ENCODE results near the gene PANX1.

DNA sequence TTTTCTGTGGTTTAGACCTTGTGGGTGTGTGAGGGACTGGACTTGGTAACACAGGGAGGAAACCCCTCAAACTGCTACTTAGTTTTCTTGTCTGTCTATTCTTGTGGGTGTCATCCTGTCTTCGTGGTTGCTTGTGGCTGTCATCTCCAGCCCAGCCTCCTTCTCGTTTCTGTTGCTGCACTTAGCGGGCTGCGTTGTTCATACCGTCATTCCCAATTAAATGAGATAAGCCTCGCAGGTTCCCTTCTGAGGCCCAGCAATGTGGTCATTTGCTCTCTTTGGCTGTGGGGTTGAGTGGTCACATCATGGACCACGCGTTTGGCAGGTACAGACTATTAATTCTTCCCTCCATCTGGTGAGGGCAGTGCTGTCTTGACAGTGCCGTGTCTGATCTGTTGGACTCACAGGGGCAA, 18.8 kb downstream of the PANX1 start:
- TF ChIP-seq CTCF (conservative IDR thresholded peaks at IDR 0.05; ENCODE audit: low read depth in 2 of 2) (no peak), POLR2AphosphoS5 (IDR thresholded peaks at IDR 0.05; ENCODE audit: low read depth) (no peak), EZH2 (IDR thresholded peaks at IDR 0.05; ENCODE audit: low read depth, unreplicated experiment) (no peak), EZH2phosphoT487 (IDR thresholded peaks at IDR 0.05; ENCODE audit: unreplicated experiment) (no peak), JUNB (IDR thresholded peaks at IDR 0.05; ENCODE audit: unreplicated experiment) (no peak), ZNF331 (CRISPR knock-in tag; IDR thresholded peaks at IDR 0.05; ENCODE audit: low read depth) (no peak)
- TF ChIP-seq, protein P1, sequence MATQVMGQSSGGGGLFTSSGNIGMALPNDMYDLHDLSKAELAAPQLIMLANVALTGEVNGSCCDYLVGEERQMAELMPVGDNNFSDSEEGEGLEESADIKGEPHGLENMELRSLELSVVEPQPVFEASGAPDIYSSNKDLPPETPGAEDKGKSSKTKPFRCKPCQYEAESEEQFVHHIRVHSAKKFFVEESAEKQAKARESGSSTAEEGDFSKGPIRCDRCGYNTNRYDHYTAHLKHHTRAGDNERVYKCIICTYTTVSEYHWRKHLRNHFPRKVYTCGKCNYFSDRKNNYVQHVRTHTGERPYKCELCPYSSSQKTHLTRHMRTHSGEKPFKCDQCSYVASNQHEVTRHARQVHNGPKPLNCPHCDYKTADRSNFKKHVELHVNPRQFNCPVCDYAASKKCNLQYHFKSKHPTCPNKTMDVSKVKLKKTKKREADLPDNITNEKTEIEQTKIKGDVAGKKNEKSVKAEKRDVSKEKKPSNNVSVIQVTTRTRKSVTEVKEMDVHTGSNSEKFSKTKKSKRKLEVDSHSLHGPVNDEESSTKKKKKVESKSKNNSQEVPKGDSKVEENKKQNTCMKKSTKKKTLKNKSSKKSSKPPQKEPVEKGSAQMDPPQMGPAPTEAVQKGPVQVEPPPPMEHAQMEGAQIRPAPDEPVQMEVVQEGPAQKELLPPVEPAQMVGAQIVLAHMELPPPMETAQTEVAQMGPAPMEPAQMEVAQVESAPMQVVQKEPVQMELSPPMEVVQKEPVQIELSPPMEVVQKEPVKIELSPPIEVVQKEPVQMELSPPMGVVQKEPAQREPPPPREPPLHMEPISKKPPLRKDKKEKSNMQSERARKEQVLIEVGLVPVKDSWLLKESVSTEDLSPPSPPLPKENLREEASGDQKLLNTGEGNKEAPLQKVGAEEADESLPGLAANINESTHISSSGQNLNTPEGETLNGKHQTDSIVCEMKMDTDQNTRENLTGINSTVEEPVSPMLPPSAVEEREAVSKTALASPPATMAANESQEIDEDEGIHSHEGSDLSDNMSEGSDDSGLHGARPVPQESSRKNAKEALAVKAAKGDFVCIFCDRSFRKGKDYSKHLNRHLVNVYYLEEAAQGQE (IDR thresholded peaks at IDR 0.05; ENCODE audit: unreplicated experiment): no peak
- TF ChIP-seq, protein P2, sequence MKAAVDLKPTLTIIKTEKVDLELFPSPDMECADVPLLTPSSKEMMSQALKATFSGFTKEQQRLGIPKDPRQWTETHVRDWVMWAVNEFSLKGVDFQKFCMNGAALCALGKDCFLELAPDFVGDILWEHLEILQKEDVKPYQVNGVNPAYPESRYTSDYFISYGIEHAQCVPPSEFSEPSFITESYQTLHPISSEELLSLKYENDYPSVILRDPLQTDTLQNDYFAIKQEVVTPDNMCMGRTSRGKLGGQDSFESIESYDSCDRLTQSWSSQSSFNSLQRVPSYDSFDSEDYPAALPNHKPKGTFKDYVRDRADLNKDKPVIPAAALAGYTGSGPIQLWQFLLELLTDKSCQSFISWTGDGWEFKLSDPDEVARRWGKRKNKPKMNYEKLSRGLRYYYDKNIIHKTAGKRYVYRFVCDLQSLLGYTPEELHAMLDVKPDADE (IDR thresholded peaks at IDR 0.05): no peak

All from GM23338 (cell line).